Hematopoietic multipotent progenitor cell treated with erythropoietin and hydrocortisone succinate and interleukin-3 and kit ligand, for 17 days (in vitro differentiated cells): ENCODE measurements around the gene FBL.
"Not testable (repeated sequence)": the region's sequence is repeated elsewhere in the genome, so short reads cannot be mapped to it uniquely, and the experiment has no call there.

Experiments used
- DNase-seq: peaks from one replicate; pipeline ENCODE4 v3.0.0-alpha.2; 2015; ENCODE audit warnings: low spot score

FBL gene

DNA sequence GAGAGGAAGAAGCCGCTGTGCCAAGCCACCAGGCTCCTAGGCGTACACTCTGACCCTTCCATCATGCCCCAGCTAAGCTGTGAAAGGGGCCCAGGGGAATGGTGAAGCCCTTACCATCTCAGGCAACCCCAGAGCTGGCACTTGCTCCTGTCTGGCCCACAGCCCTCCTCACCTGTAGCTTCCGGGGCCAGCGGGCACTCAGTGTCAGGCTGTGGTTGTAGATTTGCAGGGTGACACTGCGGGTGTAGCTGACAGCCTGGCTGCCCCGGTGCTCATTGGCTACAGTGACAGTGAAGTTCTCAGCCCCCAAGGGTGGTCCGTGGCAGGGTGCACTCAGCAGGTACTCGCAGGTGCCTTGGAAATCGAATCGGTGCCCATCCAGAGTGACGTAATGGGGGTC lies 30.3 kb upstream of the FBL start:
- not testable (repeated sequence) for DNase-seq

DNA sequence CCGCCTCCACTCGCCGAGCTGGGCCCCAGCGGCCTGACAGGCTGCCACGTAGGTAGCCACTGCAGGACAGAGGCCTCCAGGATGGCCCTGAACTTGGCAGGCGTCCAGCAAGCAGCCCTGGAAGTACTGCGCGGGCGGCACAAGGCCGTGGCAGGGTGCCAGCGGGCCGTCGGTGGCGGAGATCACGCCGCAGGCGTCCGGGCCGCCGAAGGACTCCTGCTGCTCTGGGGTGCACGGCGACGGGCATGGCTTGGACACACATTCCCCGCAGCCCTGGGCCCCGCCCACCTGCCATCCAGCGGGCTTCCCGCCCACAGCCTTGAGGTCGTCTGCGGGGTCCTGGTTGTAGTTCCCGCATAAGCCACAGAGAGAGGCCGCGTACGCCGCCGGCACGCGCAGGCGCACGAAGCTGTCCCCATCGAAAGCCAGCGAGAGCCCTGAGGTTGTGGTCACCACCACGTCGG lies 29.3 kb upstream of the FBL start:
- DNase-seq, result not testable (repeated sequence)

DNA sequence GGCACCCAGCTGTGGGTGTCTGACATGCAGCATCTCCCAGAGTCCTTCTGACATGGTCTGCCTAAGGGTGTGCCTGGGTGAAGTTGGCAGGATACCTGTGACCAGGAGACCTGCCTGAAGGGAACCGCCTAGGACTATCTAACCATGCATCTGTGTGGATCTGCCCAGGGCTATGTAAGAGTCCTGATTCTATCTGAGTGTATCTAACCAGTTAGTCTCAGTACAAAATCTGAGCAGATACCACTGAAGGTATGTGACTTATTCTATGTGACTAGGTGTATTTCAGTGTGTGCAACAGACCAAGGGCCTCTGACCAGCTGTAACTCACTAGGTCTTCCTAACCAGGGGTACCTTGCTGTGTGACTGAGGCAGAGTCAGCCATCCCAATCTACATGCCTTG lies 28.2 kb upstream of the FBL start:
- no peak for DNase-seq

GRCh38 chr19:39873385-39873784 lies 27.2 kb upstream of the FBL start:
- no peak for DNase-seq

- DNase-seq, result no peak
Measured at GRCh38 chr19:39871886-39872866, 26.0 kb upstream of the FBL start.

GRCh38 chr19:39871362-39871761 lies 25.2 kb upstream of the FBL start:
- no peak for DNase-seq

GRCh38 chr19:39870171-39870971 lies 24.2 kb upstream of the FBL start:
- no peak for DNase-seq

GRCh38 chr19:39867952-39868351 lies 21.8 kb upstream of the FBL start:
- no peak for DNase-seq

DNA sequence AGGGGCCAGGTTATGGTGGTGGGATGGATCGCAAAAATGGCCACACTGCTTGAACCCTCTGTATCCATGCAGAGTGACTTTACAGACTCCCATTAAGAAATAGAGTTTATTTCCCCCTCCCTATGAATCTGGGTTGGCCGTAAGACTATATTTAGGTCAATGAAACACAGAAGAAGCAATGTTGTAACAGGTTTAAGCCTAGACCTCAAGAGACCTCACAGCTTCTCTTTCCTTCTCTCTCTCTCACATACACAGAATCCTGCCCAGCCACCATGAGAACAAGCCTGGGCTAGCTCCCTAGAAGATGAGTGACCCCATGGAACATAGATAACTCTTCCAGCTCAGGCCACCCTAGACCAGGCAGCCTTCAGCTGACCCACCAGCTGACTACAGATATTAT lies 21.0 kb upstream of the FBL start:
- DNase-seq, result no peak

- DNase-seq, result no peak
Measured at GRCh38 chr19:39865953-39866352, 19.8 kb upstream of the FBL start.

DNA sequence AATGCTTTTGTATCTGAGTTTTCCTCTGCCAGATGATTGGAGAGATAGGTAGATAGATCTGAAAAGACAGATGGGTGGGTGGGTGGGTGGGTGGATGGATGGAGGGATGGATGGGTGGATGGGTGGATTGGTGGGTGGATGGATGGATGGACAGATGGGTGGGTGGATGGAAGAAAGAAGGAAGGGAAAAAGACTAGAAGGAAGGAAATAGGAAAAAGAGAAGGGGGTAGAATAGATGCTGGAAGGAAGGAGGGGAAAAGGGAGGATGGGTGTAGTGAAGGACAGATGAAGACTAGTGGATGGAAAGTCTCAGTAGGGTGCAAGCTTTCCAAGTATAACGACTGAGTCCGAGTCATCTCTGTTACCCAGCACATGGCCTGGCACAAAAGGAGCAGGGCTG lies 19.0 kb upstream of the FBL start:
- DNase-seq, result no peak

DNA sequence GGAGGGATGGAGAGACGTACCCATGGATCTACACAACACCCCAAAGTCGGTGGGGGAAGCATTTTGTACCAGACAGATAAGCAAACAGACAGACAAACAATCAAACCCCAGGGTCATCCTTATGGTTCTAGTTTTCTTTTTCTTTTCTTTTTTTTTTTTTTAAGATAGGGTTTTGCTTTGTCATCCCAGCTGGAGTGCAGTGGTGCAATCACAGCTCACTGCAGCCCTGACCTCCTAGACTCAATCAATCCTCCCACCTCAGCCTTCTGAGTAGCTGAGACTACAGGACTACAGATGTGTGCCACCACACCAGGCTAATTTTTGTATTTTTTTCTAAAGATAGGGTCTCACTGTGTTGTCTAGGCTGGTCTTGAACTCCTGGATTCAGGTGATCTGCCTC lies 17.9 kb upstream of the FBL start:
- no peak for DNase-seq

DNA sequence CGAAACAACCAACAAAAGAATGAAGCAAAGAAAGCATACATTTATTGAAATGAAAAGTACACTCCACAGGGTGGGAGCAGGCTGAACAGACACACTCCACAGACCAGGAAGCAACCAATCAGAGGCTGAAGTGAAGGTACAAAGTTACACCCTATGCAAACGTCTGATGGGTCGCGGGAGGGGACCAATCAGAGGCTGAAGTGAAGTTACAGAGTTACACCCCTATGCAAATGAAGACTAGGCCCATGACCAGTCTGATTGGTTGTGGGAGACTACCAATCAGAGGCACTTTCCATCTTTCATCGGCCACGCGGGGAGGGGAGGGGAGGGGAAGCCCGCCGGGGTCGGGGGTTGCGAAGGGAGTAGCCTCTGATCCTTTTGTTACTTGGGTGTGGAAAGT lies 12.4 kb upstream of the FBL start:
- no peak for DNase-seq

DNA sequence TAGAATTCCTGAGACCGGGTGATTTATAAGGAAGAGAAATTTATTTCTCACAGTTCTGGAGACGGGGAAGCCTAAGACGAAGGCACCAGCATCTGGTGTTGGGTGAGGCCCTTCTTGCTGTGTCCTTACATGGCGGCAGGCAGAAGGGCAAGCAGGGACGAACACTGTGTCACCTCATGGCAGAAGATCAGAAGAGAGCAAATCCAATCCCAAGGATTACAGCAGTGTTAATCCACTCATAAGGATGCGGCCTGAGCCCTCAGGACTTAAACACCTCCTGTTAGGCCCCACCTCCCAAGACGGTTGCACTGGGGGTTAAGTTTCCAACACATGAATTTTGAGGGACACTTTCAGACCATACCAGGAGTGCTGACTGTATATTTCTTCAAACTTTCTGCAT lies 6.7 kb upstream of the FBL start:
- no peak for DNase-seq

GRCh38 chr19:39850892-39851291 lies 4.7 kb upstream of the FBL start:
- no peak for DNase-seq

GRCh38 chr19:39848392-39848791 lies 2.2 kb upstream of the FBL start:
- no peak for DNase-seq

DNA sequence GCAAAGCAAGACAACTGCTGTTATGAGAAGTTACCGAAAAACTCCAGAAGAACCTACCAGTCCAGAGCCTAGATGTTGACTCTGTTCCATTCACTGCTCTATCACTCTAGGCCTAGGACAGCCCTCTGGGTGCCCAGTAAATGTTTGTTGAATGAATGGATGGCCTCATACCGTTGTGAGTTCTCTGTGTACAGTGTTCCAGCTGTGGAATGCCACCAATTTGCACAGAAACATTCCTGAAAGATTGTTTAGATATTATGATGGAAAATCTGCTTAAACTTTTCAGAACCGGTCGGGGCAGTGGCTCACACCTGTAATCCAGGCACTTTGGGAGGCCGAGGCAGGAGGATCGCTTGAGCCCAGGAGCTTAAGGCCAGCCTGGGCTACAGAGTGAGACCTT lies 1.3 kb upstream of the FBL start:
- DNase-seq, result no peak

DNA sequence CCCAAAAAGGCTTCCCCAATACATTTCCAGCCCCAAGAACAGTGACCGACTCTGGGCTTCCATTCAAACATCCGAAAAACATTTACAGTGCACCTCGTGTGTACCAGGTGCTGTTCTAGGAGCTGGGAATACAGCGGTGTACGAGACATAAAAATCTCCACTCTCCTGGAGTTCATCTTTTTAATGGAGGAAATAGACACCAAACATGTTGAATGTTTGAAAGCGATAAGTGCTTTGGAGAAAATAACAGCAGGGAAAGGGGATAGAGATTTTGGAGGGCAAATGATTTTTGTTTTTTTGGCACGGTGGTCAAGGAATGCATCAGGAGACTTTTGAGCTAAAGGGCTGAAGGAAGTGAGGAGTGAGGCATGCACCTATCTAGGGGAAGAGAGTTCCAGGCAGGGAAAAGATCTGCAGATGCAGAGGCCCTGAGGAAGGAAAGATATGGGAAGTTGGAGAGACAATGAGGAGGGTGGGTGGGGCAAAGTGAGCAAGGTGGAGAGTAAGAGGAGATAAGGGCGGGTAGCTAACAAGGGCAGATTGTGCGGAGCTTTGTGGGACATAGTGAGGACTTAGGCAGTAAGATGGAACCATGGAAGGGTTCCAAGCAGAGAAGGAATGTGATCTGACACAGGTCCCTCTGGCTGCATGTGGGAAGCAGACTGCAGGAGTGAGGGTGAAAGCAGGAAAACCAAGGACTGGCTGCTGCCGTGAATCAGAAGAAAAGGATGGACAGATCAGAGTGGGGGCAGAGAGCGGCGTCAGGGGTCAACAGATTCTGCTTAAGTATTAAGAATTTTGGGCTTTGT lies 703 bp upstream of the FBL start:
- DNase-seq, result no peak

GRCh38 chr19:39845584-39845932 lies 621 bp downstream of the FBL start:
- DNase-seq, result peak; percentile 11

- no peak for DNase-seq
Measured at GRCh38 chr19:39845172-39845571, 1.0 kb downstream of the FBL start.

GRCh38 chr19:39843919-39844793 lies 2.0 kb downstream of the FBL start:
- peak; percentile 82 for DNase-seq
